HUES48 (cell line): ENCODE results near the gene TMEM50A.
"Not testable (repeated sequence)": the region's sequence is repeated elsewhere in the genome, so short reads cannot be mapped to it uniquely, and the experiment has no call there.

Experiments used
- H3K27ac ChIP-seq: one replicate; pipeline ENCODE4 v1.7.0; 2013; ENCODE audit warnings: low read depth, low read length, inconsistent platforms
- H3K27me3 ChIP-seq: 2 replicates; pipeline ENCODE4 v1.6.1; 2013; ENCODE audit warnings: mild to moderate bottlenecking, low read length; ENCODE audit not compliant: control insufficient read depth, insufficient read depth
- H3K36me3 ChIP-seq: 2 replicates; pipeline ENCODE4 v1.6.1; 2013; ENCODE audit warnings: low read length; ENCODE audit not compliant: control insufficient read depth, insufficient read depth
- H3K4me1 ChIP-seq: 2 replicates; pipeline ENCODE4 v1.6.1; 2013; ENCODE audit warnings: mild to moderate bottlenecking, low read length; ENCODE audit not compliant: control insufficient read depth, insufficient read depth
- H3K4me3 ChIP-seq: 2 replicates; pipeline ENCODE4 v1.5.1; 2013; ENCODE audit warnings: mild to moderate bottlenecking, low read depth, low read length
- H3K9ac ChIP-seq: 2 replicates; pipeline ENCODE4 v1.6.1; 2013; ENCODE audit warnings: mild to moderate bottlenecking, low read depth, low read length, moderate library complexity
- H3K9me3 ChIP-seq: 2 replicates; pipeline ENCODE4 v1.6.1; 2013; ENCODE audit warnings: low read length; ENCODE audit not compliant: control insufficient read depth, insufficient read depth

The TMEM50A gene

DNA sequence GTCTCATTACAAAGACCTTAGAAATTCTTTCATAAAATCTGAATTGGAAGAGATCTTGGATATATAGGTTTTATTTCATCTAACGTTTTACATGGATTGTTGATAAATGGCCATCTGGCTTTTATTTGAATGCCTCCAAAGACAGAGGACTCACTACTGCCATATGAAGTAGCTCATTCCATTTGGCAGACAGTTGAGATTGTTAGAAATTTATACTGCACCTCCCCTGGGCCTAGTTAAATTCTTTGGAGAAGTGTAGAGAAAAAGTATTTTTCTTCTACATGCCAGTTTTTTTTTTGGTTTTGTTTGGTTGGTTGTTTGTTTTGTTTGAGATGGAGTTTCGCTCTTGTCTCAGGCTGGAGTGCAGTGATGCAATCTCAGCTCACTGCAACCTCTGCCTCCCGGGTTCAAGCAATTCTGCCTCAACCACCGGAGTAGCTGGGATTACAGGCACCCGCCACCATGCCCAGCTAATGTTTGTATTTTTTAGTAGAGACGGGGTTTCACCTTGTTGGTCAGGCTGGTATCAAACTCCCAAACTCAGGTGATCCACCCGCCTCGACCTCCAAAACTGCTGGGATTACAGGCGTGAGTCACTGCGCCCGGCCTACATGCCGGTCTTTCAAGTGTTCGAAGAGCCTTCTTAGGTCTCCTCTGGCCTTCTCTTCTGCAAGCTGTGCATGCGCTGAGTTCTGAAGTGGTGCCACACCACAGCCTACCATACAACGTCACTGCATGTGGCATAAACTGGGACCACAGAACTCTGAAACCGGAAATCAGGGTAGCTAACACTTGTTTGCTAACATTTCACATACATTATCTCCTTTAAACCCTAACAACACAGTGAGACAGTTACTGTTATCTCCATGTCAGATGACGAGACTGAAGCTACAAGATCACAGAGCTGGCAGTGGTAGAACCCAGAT, 24.8 kb downstream of the TMEM50A start:
- H3K27ac ChIP-seq, H3K4me3 ChIP-seq, H3K9ac ChIP-seq, H3K4me1 ChIP-seq, H3K9me3 ChIP-seq, H3K27me3 ChIP-seq: not testable (repeated sequence)
- H3K36me3 ChIP-seq = peaks cover 35% of the 10 kb centered on the region

DNA sequence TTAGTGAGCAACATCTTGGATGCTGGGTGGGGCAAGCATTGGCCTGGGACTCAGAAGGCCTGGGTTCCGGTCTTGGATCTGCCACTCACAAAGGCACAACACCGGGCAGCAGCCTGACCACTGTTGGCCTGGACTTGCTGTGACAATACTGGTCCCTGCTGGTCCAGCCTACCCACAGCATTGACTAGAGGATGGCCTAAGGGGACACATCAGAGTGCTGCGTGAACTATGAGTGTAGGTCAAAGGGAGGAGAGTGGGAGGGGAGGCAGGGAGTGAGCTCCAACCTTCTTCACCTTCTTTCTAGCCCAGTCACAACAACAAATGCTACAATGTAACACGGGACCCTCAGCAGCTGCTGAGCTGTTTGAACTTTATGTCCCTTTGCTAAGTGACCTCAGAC, 31.1 kb downstream of the TMEM50A start:
- H3K4me3 ChIP-seq = no peak overlapping the region
- H3K27ac ChIP-seq = no peak overlapping the region
- H3K36me3 ChIP-seq = no peaks in the 10 kb centered on the region
- no peak overlapping the region for H3K9ac ChIP-seq
- no peaks in the 10 kb centered on the region for H3K4me1 ChIP-seq
- no peaks in the 10 kb centered on the region for H3K9me3 ChIP-seq
- no peaks in the 10 kb centered on the region for H3K27me3 ChIP-seq

DNA sequence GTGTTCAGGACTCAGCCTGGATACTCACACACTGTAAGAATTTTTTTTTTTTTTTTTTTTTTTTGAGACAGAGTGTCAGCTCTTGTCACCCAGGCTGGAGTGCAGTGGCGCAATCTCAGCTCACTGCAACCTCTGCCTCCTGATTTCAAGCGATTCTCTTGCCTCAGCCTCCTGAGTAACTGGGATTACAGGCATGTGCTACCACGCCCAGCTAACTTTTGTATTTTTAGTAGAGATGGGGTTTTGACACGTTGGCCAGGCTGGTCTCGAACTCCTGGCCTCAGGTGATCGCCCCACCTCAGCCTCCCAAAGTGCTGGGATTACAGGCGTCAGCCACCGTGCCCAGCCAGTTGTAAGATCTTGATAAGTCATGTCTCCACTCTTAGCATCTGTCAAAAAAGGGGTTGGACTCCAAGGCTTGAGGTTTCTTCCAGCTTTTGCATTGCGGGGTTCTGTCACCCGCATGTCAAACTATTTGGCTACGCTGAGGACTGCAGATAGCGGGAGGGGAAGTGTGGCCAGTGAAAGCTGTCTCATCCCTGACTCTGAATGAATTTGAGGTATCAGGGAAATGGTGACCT, 31.6 kb downstream of the TMEM50A start:
- H3K27ac ChIP-seq, H3K36me3 ChIP-seq, H3K4me3 ChIP-seq, H3K9ac ChIP-seq, H3K27me3 ChIP-seq, H3K9me3 ChIP-seq, H3K4me1 ChIP-seq: not testable (repeated sequence)

DNA sequence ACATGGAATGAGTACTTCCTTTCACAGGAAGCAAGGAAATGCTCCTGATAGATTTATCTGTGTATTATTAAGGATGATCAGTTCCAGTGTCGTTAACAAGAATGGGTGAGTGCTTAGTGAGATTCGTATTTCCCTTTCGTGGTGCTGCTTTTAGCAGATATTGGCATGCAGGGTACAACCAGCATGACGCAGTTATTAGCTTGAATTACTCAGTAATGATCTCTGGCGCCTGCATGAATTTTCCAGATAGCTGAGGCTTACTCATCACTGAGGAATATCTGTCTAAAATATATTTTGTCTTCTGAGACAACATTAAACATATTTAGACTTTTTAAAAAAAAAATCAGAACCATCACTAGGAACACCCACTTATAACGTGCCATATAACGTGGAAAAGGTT, 33.6 kb downstream of the TMEM50A start:
- not testable (repeated sequence) for H3K36me3 ChIP-seq, H3K4me3 ChIP-seq, H3K27me3 ChIP-seq, H3K9ac ChIP-seq, H3K9me3 ChIP-seq, H3K27ac ChIP-seq, H3K4me1 ChIP-seq

DNA sequence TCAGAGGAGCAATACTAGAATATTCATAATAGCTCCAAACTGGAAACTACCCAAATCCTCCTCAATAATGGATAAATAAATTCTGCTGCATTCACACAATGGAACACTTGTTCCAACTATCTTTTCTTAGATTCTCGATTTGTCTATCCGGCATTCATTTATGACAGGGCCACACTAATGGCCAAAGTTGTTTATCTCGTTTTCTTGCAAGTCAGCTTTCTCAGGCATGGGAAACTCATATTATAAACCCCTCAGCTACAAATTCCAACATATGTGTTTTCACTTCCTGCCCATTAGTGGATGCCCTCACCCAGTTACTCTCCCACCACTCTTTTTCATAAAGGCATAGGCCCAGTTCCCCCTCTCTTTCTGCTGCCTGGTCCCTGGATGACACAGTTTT, 40.2 kb downstream of the TMEM50A start:
- H3K27ac ChIP-seq, H3K9ac ChIP-seq, H3K27me3 ChIP-seq, H3K4me3 ChIP-seq, H3K4me1 ChIP-seq, H3K36me3 ChIP-seq, H3K9me3 ChIP-seq: not testable (repeated sequence)

DNA sequence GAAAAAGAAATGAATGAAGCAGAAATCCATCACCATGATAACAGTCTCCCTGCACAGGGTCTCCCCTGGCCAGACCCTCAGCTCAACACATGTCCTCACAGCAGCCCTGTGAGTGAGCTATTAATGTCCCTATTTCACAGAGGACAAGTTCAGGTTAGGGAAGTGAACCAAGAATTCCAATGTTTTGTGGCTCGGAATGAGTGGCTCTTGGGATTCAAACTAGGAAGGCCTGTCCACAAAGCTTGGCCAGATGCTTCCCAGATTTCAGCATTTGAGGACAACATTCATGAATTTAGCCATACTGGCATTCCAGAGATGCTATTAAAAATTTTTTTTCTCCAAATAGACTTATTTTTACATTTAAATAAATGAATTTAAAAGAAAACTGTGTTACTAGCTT, 44.4 kb downstream of the TMEM50A start:
- H3K27ac ChIP-seq, H3K9ac ChIP-seq, H3K4me3 ChIP-seq, H3K36me3 ChIP-seq, H3K9me3 ChIP-seq, H3K4me1 ChIP-seq, H3K27me3 ChIP-seq: not testable (repeated sequence)

DNA sequence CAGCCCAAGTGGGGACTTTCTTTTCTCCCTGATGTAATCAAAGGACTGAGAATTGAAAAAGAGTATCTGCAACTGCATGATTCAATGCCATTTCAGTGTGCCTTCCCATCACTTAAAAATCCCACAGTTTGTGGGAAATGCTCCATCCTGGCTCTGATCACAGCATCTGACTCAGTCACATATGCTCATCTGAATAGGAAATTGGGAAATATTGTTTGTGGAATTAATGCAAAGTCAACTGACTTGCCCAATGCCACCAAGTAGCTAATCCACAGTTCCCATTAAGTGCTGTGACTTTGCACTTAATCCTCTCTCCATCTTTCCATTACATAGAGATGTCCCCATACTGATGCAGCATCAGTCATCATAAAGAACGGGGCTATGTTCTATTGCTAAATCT, 45.0 kb downstream of the TMEM50A start:
- not testable (repeated sequence) for H3K4me3 ChIP-seq, H3K4me1 ChIP-seq, H3K27me3 ChIP-seq, H3K27ac ChIP-seq, H3K9ac ChIP-seq, H3K9me3 ChIP-seq, H3K36me3 ChIP-seq

DNA sequence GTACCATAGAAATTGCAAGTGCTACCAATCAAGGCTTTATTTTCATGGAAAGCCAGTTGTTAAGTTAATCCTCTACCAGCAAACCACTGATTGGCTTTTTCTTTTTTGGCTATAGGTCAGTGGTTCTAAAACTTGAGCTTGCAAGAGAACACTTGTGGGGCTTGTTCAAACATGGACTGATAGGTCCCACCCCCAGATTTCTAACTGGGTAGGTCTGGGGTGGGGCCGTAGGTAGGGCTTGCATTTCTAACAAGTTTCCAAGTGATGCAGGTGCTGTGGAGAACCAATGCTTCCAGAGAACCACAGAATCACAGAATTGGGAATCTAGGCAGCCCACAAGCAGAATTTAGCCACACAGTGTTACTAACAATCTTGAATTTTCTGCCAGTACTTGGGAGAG, 45.7 kb downstream of the TMEM50A start:
- H3K4me1 ChIP-seq, H3K27ac ChIP-seq, H3K36me3 ChIP-seq, H3K9ac ChIP-seq, H3K27me3 ChIP-seq, H3K4me3 ChIP-seq, H3K9me3 ChIP-seq: not testable (repeated sequence)

DNA sequence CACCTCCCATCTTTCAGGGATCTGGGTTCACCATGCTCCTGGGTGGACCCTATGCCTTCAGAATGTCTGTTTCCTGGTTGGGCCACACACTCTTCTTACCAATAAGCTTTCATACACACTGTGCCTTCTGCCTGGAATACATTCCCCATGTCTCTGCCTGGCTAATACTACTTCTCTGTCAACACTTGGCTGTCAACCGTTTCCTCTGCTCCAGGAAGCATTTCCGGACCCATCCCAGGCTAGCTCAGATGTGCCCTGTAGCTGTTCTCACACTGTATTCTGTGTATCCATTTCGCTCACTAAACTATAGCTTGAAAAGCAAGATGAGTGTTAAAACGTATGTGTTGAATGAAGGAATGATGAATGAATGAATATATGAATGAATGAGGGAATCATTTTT, 49.0 kb downstream of the TMEM50A start:
- H3K27me3 ChIP-seq, H3K4me1 ChIP-seq, H3K27ac ChIP-seq, H3K9me3 ChIP-seq, H3K4me3 ChIP-seq, H3K36me3 ChIP-seq, H3K9ac ChIP-seq: not testable (repeated sequence)

DNA sequence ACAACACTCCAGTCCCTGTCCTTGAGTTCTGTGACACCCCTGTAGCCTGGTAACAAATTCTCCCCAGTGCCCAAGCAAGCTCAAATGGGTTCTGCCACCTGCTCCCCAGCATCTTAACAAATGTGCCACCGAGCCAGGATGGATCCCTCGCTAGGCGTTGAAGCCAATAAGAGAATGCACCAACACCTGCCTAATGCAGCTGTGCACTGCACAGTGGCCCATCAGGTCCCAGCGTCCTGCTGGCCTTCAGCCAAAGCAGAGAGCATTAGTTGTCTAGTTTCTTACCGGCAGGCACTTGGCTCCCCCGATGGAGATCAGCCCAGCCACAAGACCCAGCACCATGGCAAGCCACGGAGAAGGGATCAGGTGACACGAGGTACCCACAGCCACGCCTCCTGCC, 50.6 kb downstream of the TMEM50A start:
- not testable (repeated sequence) for H3K27me3 ChIP-seq, H3K9me3 ChIP-seq, H3K9ac ChIP-seq, H3K27ac ChIP-seq, H3K36me3 ChIP-seq, H3K4me1 ChIP-seq, H3K4me3 ChIP-seq

DNA sequence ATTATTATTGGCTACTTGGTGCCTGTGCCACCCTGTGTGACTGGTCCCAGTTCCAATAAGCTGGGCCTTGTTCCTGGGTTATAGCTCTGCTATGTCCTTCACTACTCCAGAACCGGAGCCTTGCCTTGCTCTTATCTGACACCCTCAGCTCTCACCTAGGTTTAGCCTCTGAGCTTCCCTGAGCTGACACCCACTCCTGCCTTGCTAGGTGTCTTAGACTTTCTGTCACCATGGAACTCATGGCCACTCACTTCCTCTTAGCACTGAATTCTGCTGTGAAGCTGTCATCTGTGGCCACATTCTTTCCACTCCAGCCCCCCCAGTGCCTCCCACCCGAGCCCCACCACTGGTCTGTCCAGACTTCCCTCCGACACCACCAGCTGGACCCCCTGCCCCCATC, 51.6 kb downstream of the TMEM50A start:
- not testable (repeated sequence) for H3K9ac ChIP-seq, H3K27me3 ChIP-seq, H3K27ac ChIP-seq, H3K9me3 ChIP-seq, H3K4me3 ChIP-seq, H3K36me3 ChIP-seq, H3K4me1 ChIP-seq
